GM21515 (cell line): ENCODE results near the gene IL17F.
A peak's percentile ranks its signal among the peaks of the same experiment; 100 is the strongest.
"Not testable (repeated sequence)": the region's sequence is repeated elsewhere in the genome, so short reads cannot be mapped to it uniquely, and the experiment has no call there.

ENCODE experiments used
- ATAC-seq: cut with Tn5 transposase; IDR thresholded peaks from one replicate; pipeline ENCODE4 v1.9.1; 2021; ENCODE audit not compliant: unreplicated experiment

The IL17F gene

GRCh38 chr6:52249078-52249477, 4.8 kb upstream of the IL17F start:
- no peak for ATAC-seq

GRCh38 chr6:52245425-52245824, 1.1 kb upstream of the IL17F start:
- no peak for ATAC-seq

GRCh38 chr6:52243282-52243893, 912 bp downstream of the IL17F start:
- no peak for ATAC-seq

- ATAC-seq, result no peak
Observed at GRCh38 chr6:52241819-52242218, 2.5 kb downstream of the IL17F start.

- ATAC-seq, result peak; percentile 80
Observed at GRCh38 chr6:52233975-52234823, 10.1 kb downstream of the IL17F start.

GRCh38 chr6:52233005-52233404, 11.3 kb downstream of the IL17F start:
- ATAC-seq, result no peak

GRCh38 chr6:52231406-52232127, 12.7 kb downstream of the IL17F start:
- ATAC-seq, result no peak

- ATAC-seq, result no peak
Observed at GRCh38 chr6:52230685-52231084, 13.6 kb downstream of the IL17F start.

GRCh38 chr6:52227495-52227894, 16.8 kb downstream of the IL17F start:
- ATAC-seq, result peak; percentile 100

GRCh38 chr6:52221302-52221701, 23.0 kb downstream of the IL17F start:
- ATAC-seq, result peak; percentile 66

- no peak for ATAC-seq
Observed at GRCh38 chr6:52217761-52218160, 26.5 kb downstream of the IL17F start.

GRCh38 chr6:52216932-52217575, 27.2 kb downstream of the IL17F start:
- peak; percentile 38 for ATAC-seq

- no peak for ATAC-seq
Observed at GRCh38 chr6:52215787-52216186, 28.5 kb downstream of the IL17F start.

- no peak for ATAC-seq
Observed at GRCh38 chr6:52213127-52213526, 31.2 kb downstream of the IL17F start.

- ATAC-seq, result peak; percentile 79
Observed at GRCh38 chr6:52210227-52210626, 34.1 kb downstream of the IL17F start.

GRCh38 chr6:52209770-52210169, 34.5 kb downstream of the IL17F start:
- peak; percentile 26 for ATAC-seq

- ATAC-seq, result no peak
Observed at GRCh38 chr6:52208612-52209011, 35.7 kb downstream of the IL17F start.

- no peak for ATAC-seq
Observed at GRCh38 chr6:52207066-52207465, 37.2 kb downstream of the IL17F start.

- ATAC-seq, result no peak
Observed at GRCh38 chr6:52201493-52201892, 42.8 kb downstream of the IL17F start.

- no peak for ATAC-seq
Observed at GRCh38 chr6:52201046-52201445, 43.3 kb downstream of the IL17F start.

- not testable (repeated sequence) for ATAC-seq
Observed at GRCh38 chr6:52200088-52200487, 44.2 kb downstream of the IL17F start.
